ENCODE measurements around the gene GALNTL6.

Gene GALNTL6

DNA sequence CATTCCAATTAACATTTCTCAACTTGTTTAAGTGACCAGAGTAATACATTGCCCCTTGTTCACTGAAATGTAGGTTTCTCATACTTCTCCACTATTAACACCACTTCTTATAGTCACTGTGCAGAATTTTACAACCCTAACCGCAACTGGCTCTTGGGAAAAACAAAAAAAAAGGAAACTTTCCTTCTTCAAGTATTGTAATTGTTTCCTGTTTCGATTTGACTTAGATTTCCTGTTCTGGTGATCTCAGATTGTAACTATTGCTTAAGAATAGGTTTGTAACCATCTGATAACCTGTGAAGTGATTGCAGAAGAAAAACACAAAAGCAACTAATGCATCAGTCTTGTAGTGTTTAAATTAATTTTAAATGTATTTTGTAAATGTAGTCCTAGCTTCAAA is 760.7 kb downstream of the GALNTL6 start:
- Mint-ChIP-seq H3K27me3 (peaks cover 1% of the 10 kb centered on the region), H3K27ac (no peak overlapping the region), H3K9me3 (ENCODE audit: low read depth) (peaks cover 4% of the 10 kb centered on the region), H3K4me1 (ENCODE audit: low read depth) (no peaks in the 10 kb centered on the region), H3K4me3 (no peak overlapping the region), H3K36me3 (no peaks in the 10 kb centered on the region)

DNA sequence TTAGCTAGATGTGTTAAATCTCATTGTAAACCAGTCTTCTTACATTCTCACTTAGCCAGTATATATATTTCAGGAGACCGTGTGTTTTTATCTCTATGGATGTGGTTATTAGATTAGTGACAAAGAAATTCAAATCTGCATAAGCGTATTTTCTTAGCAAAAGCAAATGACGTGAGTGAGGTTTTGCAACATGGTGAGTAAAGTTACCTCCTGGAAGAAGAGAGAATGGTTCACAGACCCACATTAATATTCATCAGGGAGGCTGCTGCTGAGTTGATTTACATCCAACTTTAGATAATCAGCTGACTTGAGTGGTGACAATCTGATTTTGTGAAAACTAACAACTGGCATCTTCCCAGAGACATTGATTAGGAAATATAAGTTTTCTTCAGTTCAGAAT is 765.5 kb downstream of the GALNTL6 start:
- Mint-ChIP-seq H3K36me3 (no peaks in the 10 kb centered on the region), H3K4me3 (no peak overlapping the region), H3K4me1 (ENCODE audit: low read depth) (no peaks in the 10 kb centered on the region), H3K27ac (no peak overlapping the region), H3K9me3 (ENCODE audit: low read depth) (peaks cover 4% of the 10 kb centered on the region), H3K27me3 (peaks cover 1% of the 10 kb centered on the region)

DNA sequence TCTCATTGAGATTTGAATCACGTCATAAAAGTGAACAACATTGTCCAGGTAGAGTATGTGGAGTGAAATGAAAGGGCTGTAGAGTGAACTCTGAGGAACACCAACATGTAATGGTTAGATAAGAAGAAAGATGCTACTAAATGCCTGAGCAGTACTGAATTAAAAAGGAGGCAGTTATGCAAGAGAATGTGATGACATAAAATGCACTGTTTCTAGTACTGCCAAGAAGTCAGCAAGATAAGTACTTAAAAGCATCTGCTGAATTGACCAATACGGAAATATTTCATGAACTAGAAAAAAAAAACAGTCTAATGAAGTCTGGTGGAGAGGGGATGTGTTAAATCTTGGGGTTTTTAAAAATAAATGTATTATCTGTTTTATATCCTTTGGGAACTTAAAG is 771.6 kb downstream of the GALNTL6 start:
- Mint-ChIP-seq H3K27me3 (no peaks in the 10 kb centered on the region), H3K27ac (no peak overlapping the region), H3K9me3 (ENCODE audit: low read depth) (peaks cover 16% of the 10 kb centered on the region), H3K4me1 (ENCODE audit: low read depth) (no peaks in the 10 kb centered on the region), H3K36me3 (no peaks in the 10 kb centered on the region), H3K4me3 (no peak overlapping the region)

GRCh38 chr4:172596206-172596605 is 783.0 kb downstream of the GALNTL6 start:
- no peaks in the 10 kb centered on the region for H3K27me3 Mint-ChIP-seq
- no peaks in the 10 kb centered on the region for H3K9me3 Mint-ChIP-seq (ENCODE audit: low read depth)
- H3K4me1 Mint-ChIP-seq (ENCODE audit: low read depth) = no peaks in the 10 kb centered on the region
- no peak overlapping the region for H3K4me3 Mint-ChIP-seq
- no peak overlapping the region for H3K27ac Mint-ChIP-seq
- H3K36me3 Mint-ChIP-seq = no peaks in the 10 kb centered on the region

DNA sequence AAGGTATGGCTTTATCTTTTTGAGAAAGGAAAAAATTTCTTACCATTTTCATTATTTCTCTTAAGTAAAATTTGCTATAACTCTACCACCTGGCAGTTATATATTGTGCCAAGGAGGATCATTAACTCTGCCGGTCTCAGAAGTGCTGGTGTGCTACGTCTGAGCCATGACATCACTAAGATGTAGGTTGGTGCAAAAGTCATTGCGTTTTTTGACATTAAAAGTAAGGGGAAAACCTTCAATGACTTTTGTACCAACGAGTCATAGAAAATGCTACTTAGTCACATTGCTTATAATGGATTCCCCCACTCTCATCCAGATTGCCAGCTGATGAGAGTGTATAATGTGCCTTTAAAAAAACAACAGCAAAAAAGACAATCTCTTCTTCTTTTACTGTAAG is 786.4 kb downstream of the GALNTL6 start:
- H3K4me3 Mint-ChIP-seq = no peak overlapping the region
- no peak overlapping the region for H3K27ac Mint-ChIP-seq
- no peaks in the 10 kb centered on the region for H3K4me1 Mint-ChIP-seq (ENCODE audit: low read depth)
- no peaks in the 10 kb centered on the region for H3K36me3 Mint-ChIP-seq
- H3K9me3 Mint-ChIP-seq (ENCODE audit: low read depth) = no peaks in the 10 kb centered on the region
- H3K27me3 Mint-ChIP-seq = no peaks in the 10 kb centered on the region

DNA sequence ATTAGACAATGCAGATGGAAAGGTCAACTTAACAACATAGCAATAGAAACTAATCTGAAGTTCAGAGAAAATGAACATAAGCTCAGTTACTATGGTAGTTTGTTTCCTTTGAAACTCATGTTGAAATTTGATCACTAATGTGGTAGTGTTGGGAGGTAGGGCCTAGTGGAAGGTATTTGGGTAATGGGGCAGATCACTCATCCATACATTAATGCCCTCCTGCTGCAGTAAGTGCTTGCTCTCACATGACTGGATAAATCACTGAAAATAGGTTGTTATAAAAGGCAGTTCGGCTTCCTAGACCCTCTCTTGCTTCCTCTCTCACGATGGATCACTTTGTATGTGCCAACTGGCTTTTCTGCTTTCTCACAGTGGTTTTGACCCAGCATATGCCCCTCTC is 788.0 kb downstream of the GALNTL6 start:
- Mint-ChIP-seq H3K27me3 (no peaks in the 10 kb centered on the region), H3K36me3 (no peaks in the 10 kb centered on the region), H3K27ac (no peak overlapping the region), H3K4me3 (no peak overlapping the region), H3K4me1 (ENCODE audit: low read depth) (no peaks in the 10 kb centered on the region), H3K9me3 (ENCODE audit: low read depth) (no peaks in the 10 kb centered on the region)

GRCh38 chr4:172619218-172619617 is 806.0 kb downstream of the GALNTL6 start:
- Mint-ChIP-seq H3K27ac (no peak overlapping the region), H3K9me3 (ENCODE audit: low read depth) (peaks cover 15% of the 10 kb centered on the region), H3K4me3 (no peak overlapping the region), H3K27me3 (no peaks in the 10 kb centered on the region), H3K4me1 (ENCODE audit: low read depth) (no peaks in the 10 kb centered on the region), H3K36me3 (no peaks in the 10 kb centered on the region)

DNA sequence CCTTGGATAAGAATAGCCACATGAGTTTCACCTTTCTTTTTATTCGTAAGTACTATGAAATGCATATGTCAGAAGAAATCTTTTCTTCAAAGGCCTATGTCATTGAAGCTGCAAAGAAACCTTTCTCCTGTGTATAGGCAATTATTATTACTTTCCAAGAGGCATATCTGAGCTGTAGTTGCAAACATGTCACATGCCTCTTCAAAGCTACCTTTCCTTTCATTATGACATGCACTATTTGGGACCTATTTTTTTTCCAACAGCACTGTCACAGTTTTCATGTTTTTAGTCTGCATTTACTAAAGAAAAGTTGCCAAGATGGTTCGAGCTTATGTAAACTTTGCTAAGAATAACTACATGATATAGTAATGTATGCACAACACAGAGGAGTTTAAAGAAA is 806.6 kb downstream of the GALNTL6 start:
- Mint-ChIP-seq H3K27me3 (no peaks in the 10 kb centered on the region), H3K27ac (no peak overlapping the region), H3K9me3 (ENCODE audit: low read depth) (peaks cover 17% of the 10 kb centered on the region), H3K4me3 (no peak overlapping the region), H3K36me3 (no peaks in the 10 kb centered on the region), H3K4me1 (ENCODE audit: low read depth) (no peaks in the 10 kb centered on the region)

- H3K27me3 Mint-ChIP-seq = no peaks in the 10 kb centered on the region
- no peaks in the 10 kb centered on the region for H3K36me3 Mint-ChIP-seq
- H3K4me1 Mint-ChIP-seq (ENCODE audit: low read depth) = no peaks in the 10 kb centered on the region
- H3K9me3 Mint-ChIP-seq (ENCODE audit: low read depth) = peaks cover 14% of the 10 kb centered on the region
- no peak overlapping the region for H3K27ac Mint-ChIP-seq
- H3K4me3 Mint-ChIP-seq = no peak overlapping the region
Observed at GRCh38 chr4:172628263-172628662, 815.1 kb downstream of the GALNTL6 start.

DNA sequence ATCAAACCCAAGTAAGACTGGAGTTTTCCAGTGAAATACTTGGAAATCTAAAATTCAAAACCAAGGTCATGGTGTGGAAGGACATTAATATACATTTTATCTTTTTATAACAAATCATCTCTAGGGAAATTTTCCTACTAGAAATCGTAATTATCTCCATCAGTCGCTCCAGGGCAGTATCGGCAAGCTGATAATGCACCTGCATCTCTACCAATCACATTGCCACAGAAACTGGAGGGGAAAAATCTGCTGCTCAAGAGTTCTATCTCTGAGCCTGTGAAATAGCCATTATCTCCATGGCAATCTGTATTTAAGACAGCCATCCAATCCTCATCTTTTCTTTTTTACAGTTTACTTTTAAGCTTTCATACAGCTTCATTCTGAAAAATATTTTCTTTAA is 817.1 kb downstream of the GALNTL6 start:
- H3K4me3 Mint-ChIP-seq = no peak overlapping the region
- no peaks in the 10 kb centered on the region for H3K27me3 Mint-ChIP-seq
- no peaks in the 10 kb centered on the region for H3K36me3 Mint-ChIP-seq
- H3K27ac Mint-ChIP-seq = no peak overlapping the region
- peaks cover 10% of the 10 kb centered on the region for H3K9me3 Mint-ChIP-seq (ENCODE audit: low read depth)
- no peaks in the 10 kb centered on the region for H3K4me1 Mint-ChIP-seq (ENCODE audit: low read depth)

DNA sequence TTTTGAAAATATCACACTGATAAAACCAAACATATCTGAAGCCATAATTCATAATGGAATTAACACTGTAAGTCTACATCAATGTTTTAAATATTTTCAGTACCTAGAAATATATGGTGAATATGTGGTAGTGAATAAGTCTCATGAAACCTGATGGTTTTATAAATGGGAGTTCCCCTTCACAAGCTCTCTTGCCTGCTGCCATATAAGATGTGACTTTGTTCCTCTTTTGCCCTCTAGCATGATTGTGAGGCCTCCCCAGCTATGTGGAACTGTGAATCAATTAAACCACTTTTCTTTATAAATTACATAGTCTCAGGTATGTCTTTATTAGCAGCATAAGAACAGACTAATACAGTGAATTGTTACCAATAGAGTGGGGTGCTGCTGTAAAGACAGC is 818.6 kb downstream of the GALNTL6 start:
- Mint-ChIP-seq H3K4me1 (ENCODE audit: low read depth) (no peaks in the 10 kb centered on the region), H3K36me3 (no peaks in the 10 kb centered on the region), H3K9me3 (ENCODE audit: low read depth) (peaks cover 10% of the 10 kb centered on the region), H3K4me3 (no peak overlapping the region), H3K27me3 (no peaks in the 10 kb centered on the region), H3K27ac (no peak overlapping the region)

- Mint-ChIP-seq H3K4me1 (ENCODE audit: low read depth) (no peaks in the 10 kb centered on the region), H3K27ac (no peak overlapping the region), H3K27me3 (no peaks in the 10 kb centered on the region), H3K36me3 (no peaks in the 10 kb centered on the region), H3K9me3 (ENCODE audit: low read depth) (no peaks in the 10 kb centered on the region), H3K4me3 (no peak overlapping the region)
Observed at GRCh38 chr4:172648471-172648870, 835.3 kb downstream of the GALNTL6 start.

DNA sequence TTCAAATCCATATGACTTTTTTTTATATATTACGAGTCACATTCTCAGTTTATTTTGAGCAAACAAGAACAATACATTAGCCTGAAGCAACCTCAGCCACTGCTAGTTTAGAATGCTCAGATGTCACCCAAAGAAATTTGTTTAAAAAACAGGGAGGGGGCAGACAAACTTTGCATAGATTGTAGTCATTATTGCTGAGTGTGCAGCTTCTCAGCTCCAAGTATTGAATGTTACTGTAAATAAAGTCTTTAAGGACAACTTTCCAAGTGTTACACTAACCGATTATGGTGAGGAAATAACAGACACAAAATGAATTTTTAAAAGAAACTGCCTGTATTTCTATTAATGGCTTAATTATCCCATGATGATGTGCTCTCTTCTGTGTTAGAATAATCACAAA is 835.9 kb downstream of the GALNTL6 start:
- Mint-ChIP-seq H3K4me1 (ENCODE audit: low read depth) (no peaks in the 10 kb centered on the region), H3K27me3 (no peaks in the 10 kb centered on the region), H3K9me3 (ENCODE audit: low read depth) (no peaks in the 10 kb centered on the region), H3K4me3 (no peak overlapping the region), H3K36me3 (no peaks in the 10 kb centered on the region), H3K27ac (no peak overlapping the region)

- Mint-ChIP-seq H3K27me3 (no peaks in the 10 kb centered on the region), H3K36me3 (no peaks in the 10 kb centered on the region), H3K4me3 (no peak overlapping the region), H3K4me1 (ENCODE audit: low read depth) (no peaks in the 10 kb centered on the region), H3K9me3 (ENCODE audit: low read depth) (no peaks in the 10 kb centered on the region), H3K27ac (no peak overlapping the region)
Observed at GRCh38 chr4:172650758-172651530, 837.7 kb downstream of the GALNTL6 start.

DNA sequence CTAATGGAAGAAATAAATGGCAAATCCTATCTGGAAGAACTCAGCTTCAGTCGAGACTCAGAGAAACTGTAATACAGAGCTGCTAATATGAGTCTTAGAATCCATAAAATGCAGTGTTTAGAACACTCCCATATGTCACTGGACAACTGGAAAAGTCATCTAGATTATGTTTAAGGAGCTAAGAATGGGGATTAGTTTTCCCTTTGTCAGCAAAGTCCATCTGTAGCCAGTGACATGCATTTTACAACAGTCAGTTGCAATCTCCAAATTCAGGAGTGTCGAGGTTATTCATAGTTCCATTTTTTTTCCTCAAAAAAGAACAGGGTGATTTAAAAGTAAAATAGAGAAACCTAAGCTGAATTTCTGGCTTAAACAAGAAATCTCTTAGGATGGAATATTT is 838.8 kb downstream of the GALNTL6 start:
- Mint-ChIP-seq H3K4me3 (no peak overlapping the region), H3K9me3 (ENCODE audit: low read depth) (no peaks in the 10 kb centered on the region), H3K4me1 (ENCODE audit: low read depth) (no peaks in the 10 kb centered on the region), H3K27me3 (no peaks in the 10 kb centered on the region), H3K27ac (no peak overlapping the region), H3K36me3 (no peaks in the 10 kb centered on the region)

GRCh38 chr4:172652369-172652768 is 839.2 kb downstream of the GALNTL6 start:
- H3K4me1 Mint-ChIP-seq (ENCODE audit: low read depth) = no peaks in the 10 kb centered on the region

More at GRCh38 chr4:172652369-172652768, 839.2 kb downstream of the GALNTL6 start:
- Mint-ChIP-seq H3K36me3 (no peaks in the 10 kb centered on the region), H3K27me3 (no peaks in the 10 kb centered on the region), H3K4me3 (no peak overlapping the region), H3K27ac (no peak overlapping the region), H3K9me3 (ENCODE audit: low read depth) (no peaks in the 10 kb centered on the region)
